HepG2 (cell line): ENCODE data around the gene TEAD1. TPM values are rescaled to one million over a fixed set of nuclear protein-coding genes. Genes with fewer than 3 reads are reported as not detected.

Source experiments
- CENPX ChIP-seq: sonication (generic); formaldehyde crosslinking; IDR thresholded peaks from 2 replicates; pipeline ENCODE4 v1.9.0; 2021; ENCODE audit warnings: mild to moderate bottlenecking, missing genetic modification reagents, moderate library complexity
- HMG20A ChIP-seq: IDR thresholded peaks from 2 replicates; pipeline ENCODE4 v1.6.1; 2016; ENCODE audit warnings: borderline replicate concordance
- HOMEZ ChIP-seq: IDR thresholded peaks from 2 replicates; pipeline ENCODE4 v1.6.1; 2016; ENCODE audit warnings: low read depth
- KDM6A ChIP-seq: IDR thresholded peaks from 2 replicates; pipeline ENCODE4 v1.6.1; 2016; ENCODE audit warnings: low read depth
- RXRA ChIP-seq: sonication (generic); formaldehyde crosslinking; IDR thresholded peaks from 2 replicates; pipeline ENCODE4 v1.5.1; 2020; ENCODE audit warnings: missing genetic modification reagents
- TBX2 ChIP-seq: sonication (generic); formaldehyde crosslinking; IDR thresholded peaks from 2 replicates; pipeline ENCODE4 v1.5.0; 2020; ENCODE audit warnings: missing genetic modification reagents, mild to moderate bottlenecking, borderline replicate concordance
- TOPORS ChIP-seq: sonication (generic); formaldehyde crosslinking; IDR thresholded peaks from 2 replicates; pipeline ENCODE4 v1.8.0; 2023; ENCODE audit warnings: mild to moderate bottlenecking, missing genetic modification reagents
- ZNF441 ChIP-seq: sonication (generic); formaldehyde crosslinking; IDR thresholded peaks from 2 replicates; pipeline ENCODE4 v1.7.0; 2021; ENCODE audit warnings: missing genetic modification reagents, borderline replicate concordance
- ZNF749 ChIP-seq: sonication (generic); formaldehyde crosslinking; IDR thresholded peaks from 2 replicates; pipeline ENCODE4 v1.8.0; 2022; ENCODE audit warnings: mild to moderate bottlenecking, missing genetic modification reagents, moderate library complexity, borderline replicate concordance
- polyA plus RNA-seq, 8 experiments: library from polyadenylated mRNA; depleted of rRNA in 3 of 8; stranded (reverse) in 7 of 8; unstranded in 1 of 8; fragments of >200 nt; fragmentation: Illumina TruSeq in 4 of 8; extraction: Trizol in 4 of 8; gene quantifications; 2 replicates each; pipeline versions ENCODE4 v1.2.1 to v1.2.3, GENCODE V29; 2011 to 2016; ENCODE audit warnings: low read depth in 4 of 8, missing spikeins in 1 of 8, mixed read lengths in 1 of 8; ENCODE audit not compliant: insufficient read depth in 1 of 8
- total RNA-seq, 5 experiments: library from RNA; depleted of rRNA; stranded (reverse); fragments of >200 nt; fragmentation: Illumina TruSeq; extraction: Trizol; gene quantifications; 2 replicates each; pipeline ENCODE4 v1.2.3, GENCODE V29; 2016; ENCODE audit warnings: low read depth in 1 of 5
- TF ChIP-seq, protein P1 (sequence below): fragments of 450-650 bp; IDR thresholded peaks from 2 replicates; pipeline ENCODE4 v1.6.1; 2017; ENCODE audit warnings: mild to moderate bottlenecking
- TF ChIP-seq, protein P2 (sequence below): sonication (generic); formaldehyde crosslinking; IDR thresholded peaks from 2 replicates; pipeline ENCODE4 v1.4.0; 2020; ENCODE audit warnings: mild to moderate bottlenecking, low read depth, missing genetic modification reagents
- TF ChIP-seq, protein P3 (sequence below): IDR thresholded peaks from 2 replicates; pipeline ENCODE4 v1.6.1; 2012; ENCODE audit warnings: inconsistent platforms
- TF ChIP-seq, protein P4 (sequence below): IDR thresholded peaks from 2 replicates; pipeline ENCODE4 v1.6.1; 2016
- TF ChIP-seq, protein P5 (sequence below): sonication (generic); formaldehyde crosslinking; IDR thresholded peaks from 2 replicates; pipeline ENCODE4 v1.9.0; 2021; ENCODE audit warnings: missing genetic modification reagents, borderline replicate concordance

TEAD1 gene
- total and polyA plus RNA-seq, 2 of the 13 experiments (the other 11 are each of a cell fraction or from before 2014, with no cell fraction given): 20.1 to 30.5 TPM

DNA sequence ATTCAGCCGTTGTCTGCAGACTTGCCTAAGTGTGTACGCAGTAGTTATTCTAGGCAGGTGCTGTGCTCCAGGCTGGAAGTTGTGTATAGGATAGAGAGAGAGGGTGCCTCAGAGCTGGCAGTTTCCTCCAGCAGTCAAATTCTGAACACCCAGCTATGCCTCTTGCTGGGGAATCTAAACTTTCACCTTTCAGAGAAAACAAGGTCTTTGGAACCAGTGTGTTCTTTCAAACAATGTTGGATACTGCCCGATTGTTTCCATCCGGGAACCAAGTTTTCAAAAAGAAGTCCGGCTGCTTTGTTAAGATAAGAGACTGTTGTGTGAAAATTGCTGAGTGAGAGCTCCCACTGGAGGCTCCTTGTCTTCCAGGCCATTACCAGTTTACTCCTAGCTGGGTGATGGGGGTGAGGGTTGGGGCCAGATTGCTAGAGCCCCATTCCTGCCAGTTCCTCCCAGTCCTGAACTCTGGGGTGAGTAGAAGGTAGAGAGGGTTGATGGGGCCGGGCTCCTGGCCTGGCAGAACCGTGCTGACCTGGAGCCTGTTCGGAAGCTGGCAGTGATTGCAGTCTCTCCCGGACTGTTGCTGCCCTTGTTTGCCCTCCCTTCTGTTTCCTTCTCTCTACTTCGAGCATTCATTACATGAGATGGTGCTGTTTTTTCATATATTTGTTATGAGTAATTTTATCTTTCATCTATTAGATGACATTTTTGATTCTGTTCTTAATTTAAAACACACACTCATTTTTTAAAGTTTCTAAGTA, 150.2 kb downstream of the TEAD1 start (continued):
- TF ChIP-seq, protein P1, sequence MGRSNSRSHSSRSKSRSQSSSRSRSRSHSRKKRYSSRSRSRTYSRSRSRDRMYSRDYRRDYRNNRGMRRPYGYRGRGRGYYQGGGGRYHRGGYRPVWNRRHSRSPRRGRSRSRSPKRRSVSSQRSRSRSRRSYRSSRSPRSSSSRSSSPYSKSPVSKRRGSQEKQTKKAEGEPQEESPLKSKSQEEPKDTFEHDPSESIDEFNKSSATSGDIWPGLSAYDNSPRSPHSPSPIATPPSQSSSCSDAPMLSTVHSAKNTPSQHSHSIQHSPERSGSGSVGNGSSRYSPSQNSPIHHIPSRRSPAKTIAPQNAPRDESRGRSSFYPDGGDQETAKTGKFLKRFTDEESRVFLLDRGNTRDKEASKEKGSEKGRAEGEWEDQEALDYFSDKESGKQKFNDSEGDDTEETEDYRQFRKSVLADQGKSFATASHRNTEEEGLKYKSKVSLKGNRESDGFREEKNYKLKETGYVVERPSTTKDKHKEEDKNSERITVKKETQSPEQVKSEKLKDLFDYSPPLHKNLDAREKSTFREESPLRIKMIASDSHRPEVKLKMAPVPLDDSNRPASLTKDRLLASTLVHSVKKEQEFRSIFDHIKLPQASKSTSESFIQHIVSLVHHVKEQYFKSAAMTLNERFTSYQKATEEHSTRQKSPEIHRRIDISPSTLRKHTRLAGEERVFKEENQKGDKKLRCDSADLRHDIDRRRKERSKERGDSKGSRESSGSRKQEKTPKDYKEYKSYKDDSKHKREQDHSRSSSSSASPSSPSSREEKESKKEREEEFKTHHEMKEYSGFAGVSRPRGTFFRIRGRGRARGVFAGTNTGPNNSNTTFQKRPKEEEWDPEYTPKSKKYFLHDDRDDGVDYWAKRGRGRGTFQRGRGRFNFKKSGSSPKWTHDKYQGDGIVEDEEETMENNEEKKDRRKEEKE: no peak
- TF ChIP-seq CENPX (CRISPR knock-in tag) (no peak), RXRA (peak; percentile 63; the same call in 1 of the 2 replicates), ZNF749 (CRISPR knock-in tag) (no peak), HMG20A (peak; percentile 36; the same call in 1 of the 2 replicates), TOPORS (no peak), HOMEZ (peak; percentile 68), ZNF441 (no peak), KDM6A (CRISPR knock-in tag) (peak; percentile 38), TBX2 (peak; percentile 29; the same call in 1 of the 2 replicates)
- TF ChIP-seq, protein P2, sequence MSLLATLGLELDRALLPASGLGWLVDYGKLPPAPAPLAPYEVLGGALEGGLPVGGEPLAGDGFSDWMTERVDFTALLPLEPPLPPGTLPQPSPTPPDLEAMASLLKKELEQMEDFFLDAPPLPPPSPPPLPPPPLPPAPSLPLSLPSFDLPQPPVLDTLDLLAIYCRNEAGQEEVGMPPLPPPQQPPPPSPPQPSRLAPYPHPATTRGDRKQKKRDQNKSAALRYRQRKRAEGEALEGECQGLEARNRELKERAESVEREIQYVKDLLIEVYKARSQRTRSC (CRISPR knock-in tag): no peak
- TF ChIP-seq, protein P3, sequence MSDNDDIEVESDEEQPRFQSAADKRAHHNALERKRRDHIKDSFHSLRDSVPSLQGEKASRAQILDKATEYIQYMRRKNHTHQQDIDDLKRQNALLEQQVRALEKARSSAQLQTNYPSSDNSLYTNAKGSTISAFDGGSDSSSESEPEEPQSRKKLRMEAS: no peak
- TF ChIP-seq, protein P4, sequence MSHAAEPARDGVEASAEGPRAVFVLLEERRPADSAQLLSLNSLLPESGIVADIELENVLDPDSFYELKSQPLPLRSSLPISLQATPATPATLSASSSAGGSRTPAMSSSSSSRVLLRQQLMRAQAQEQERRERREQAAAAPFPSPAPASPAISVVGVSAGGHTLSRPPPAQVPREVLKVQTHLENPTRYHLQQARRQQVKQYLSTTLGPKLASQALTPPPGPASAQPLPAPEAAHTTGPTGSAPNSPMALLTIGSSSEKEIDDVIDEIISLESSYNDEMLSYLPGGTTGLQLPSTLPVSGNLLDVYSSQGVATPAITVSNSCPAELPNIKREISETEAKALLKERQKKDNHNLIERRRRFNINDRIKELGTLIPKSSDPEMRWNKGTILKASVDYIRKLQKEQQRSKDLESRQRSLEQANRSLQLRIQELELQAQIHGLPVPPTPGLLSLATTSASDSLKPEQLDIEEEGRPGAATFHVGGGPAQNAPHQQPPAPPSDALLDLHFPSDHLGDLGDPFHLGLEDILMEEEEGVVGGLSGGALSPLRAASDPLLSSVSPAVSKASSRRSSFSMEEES (CRISPR knock-in tag): peak; percentile 28; the same call in 1 of the 2 replicates
- TF ChIP-seq, protein P5, sequence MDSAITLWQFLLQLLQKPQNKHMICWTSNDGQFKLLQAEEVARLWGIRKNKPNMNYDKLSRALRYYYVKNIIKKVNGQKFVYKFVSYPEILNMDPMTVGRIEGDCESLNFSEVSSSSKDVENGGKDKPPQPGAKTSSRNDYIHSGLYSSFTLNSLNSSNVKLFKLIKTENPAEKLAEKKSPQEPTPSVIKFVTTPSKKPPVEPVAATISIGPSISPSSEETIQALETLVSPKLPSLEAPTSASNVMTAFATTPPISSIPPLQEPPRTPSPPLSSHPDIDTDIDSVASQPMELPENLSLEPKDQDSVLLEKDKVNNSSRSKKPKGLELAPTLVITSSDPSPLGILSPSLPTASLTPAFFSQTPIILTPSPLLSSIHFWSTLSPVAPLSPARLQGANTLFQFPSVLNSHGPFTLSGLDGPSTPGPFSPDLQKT: no peak
